SK-N-MC (cell line): ENCODE measurements around the gene NPR2.

Experiments
- DNase-seq: peaks from one replicate; pipeline ENCODE4 v3.0.0-alpha.2; 2011; ENCODE audit warnings: low read depth, low spot score
- H3K27ac ChIP-seq: fragments of 200-600 bp; sonication (generic); 2 replicates; pipeline ENCODE4 v1.5.1; 2016; ENCODE audit warnings: mixed run types
- H3K36me3 ChIP-seq: fragments of 200-600 bp; sonication (generic); 2 replicates; pipeline ENCODE4 v1.6.1; 2017; ENCODE audit warnings: antibody characterized with exemption, low read length, mixed read lengths; ENCODE audit not compliant: insufficient read depth
- H3K4me3 ChIP-seq: fragments of 200-600 bp; sonication (generic); 2 replicates; pipeline ENCODE4 v1.5.1; 2016
- H3K9ac ChIP-seq: fragments of 200-600 bp; sonication (generic); 2 replicates; pipeline ENCODE4 v1.8.0; 2017; ENCODE audit warnings: mixed run types, mixed read lengths; ENCODE audit not compliant: insufficient read length
- H3K9me3 ChIP-seq: fragments of 200-600 bp; sonication (generic); 2 replicates; pipeline ENCODE4 v1.6.1; 2017; ENCODE audit warnings: low read depth, mild to moderate bottlenecking, antibody characterized with exemption, low read length, moderate library complexity, mixed read lengths
- EZH2 ChIP-seq: fragments of 200-600 bp; sonication (generic); IDR thresholded peaks from one replicate; pipeline ENCODE4 v1.6.1; 2017; ENCODE audit warnings: antibody characterized with exemption
- FOXP2 ChIP-seq: optimal IDR thresholded peaks from 2 replicates; pipeline ENCODE3; 2011; ENCODE audit warnings: mild to moderate bottlenecking, moderate library complexity; ENCODE audit not compliant: insufficient read depth; ENCODE audit errors: extremely low read length, control extremely low read depth
- POLR2AphosphoS5 ChIP-seq: IDR thresholded peaks from 2 replicates; pipeline ENCODE4 v1.6.1; 2012; ENCODE audit warnings: mild to moderate bottlenecking, low read depth, low read length, borderline replicate concordance

The NPR2 gene

GRCh38 chr9:35852267-35852815 is 61.0 kb downstream of the NPR2 start:
- TF ChIP-seq FOXP2 (no peak), POLR2AphosphoS5 (no peak), EZH2 (no peak)
- H3K4me3 ChIP-seq: no peak overlapping the region
- H3K9me3 ChIP-seq: no peaks in the 10 kb centered on the region
- DNase-seq: no peak
- no peak overlapping the region for H3K27ac ChIP-seq
- no peak overlapping the region for H3K9ac ChIP-seq
- H3K36me3 ChIP-seq: no peaks in the 10 kb centered on the region

GRCh38 chr9:35852876-35853865 is 61.8 kb downstream of the NPR2 start:
- Histone ChIP-seq H3K27ac (no peak overlapping the region), H3K36me3 (no peaks in the 10 kb centered on the region), H3K9me3 (no peaks in the 10 kb centered on the region), H3K9ac (no peak overlapping the region), H3K4me3 (no peak overlapping the region)
- DNase-seq: no peak
- TF ChIP-seq POLR2AphosphoS5: no peak
- no peak for TF ChIP-seq EZH2
- no peak for TF ChIP-seq FOXP2

- H3K9me3 ChIP-seq: no peaks in the 10 kb centered on the region
- DNase-seq: no peak
- no peaks in the 10 kb centered on the region for H3K36me3 ChIP-seq
- no peak overlapping the region for H3K27ac ChIP-seq
- no peak overlapping the region for H3K4me3 ChIP-seq
- no peak for TF ChIP-seq FOXP2
- TF ChIP-seq POLR2AphosphoS5: no peak
- no peak for TF ChIP-seq EZH2
- no peak overlapping the region for H3K9ac ChIP-seq
Measured at GRCh38 chr9:35854091-35854762, 62.8 kb downstream of the NPR2 start.

GRCh38 chr9:35856206-35856605 is 64.8 kb downstream of the NPR2 start:
- Histone ChIP-seq H3K27ac (no peak overlapping the region), H3K9ac (no peak overlapping the region), H3K36me3 (no peaks in the 10 kb centered on the region), H3K4me3 (no peak overlapping the region), H3K9me3 (no peaks in the 10 kb centered on the region)
- TF ChIP-seq EZH2 (no peak), FOXP2 (no peak), POLR2AphosphoS5 (no peak)
- DNase-seq: no peak

GRCh38 chr9:35856882-35857281 is 65.5 kb downstream of the NPR2 start:
- no peak for DNase-seq
- no peak overlapping the region for H3K9ac ChIP-seq
- H3K27ac ChIP-seq: no peak overlapping the region
- no peak for TF ChIP-seq POLR2AphosphoS5
- TF ChIP-seq EZH2: no peak
- no peak for TF ChIP-seq FOXP2
- H3K4me3 ChIP-seq: no peak overlapping the region
- no peaks in the 10 kb centered on the region for H3K9me3 ChIP-seq
- no peaks in the 10 kb centered on the region for H3K36me3 ChIP-seq

- H3K9ac ChIP-seq: no peak overlapping the region
- H3K4me3 ChIP-seq: no peak overlapping the region
- H3K9me3 ChIP-seq: no peaks in the 10 kb centered on the region
- no peak overlapping the region for H3K27ac ChIP-seq
- no peaks in the 10 kb centered on the region for H3K36me3 ChIP-seq
- DNase-seq: no peak
- no peak for TF ChIP-seq POLR2AphosphoS5
- TF ChIP-seq EZH2: no peak
- TF ChIP-seq FOXP2: no peak
Measured at GRCh38 chr9:35858458-35858857, 67.1 kb downstream of the NPR2 start.
